ENCODE data around the gene CARMIL1. TPM values are rescaled to one million over a fixed set of nuclear protein-coding genes. Genes with fewer than 3 reads are reported as not detected.
"Not testable (repeated sequence)": the region's sequence is repeated elsewhere in the genome, so short reads cannot be mapped to it uniquely, and the experiment has no call there.

The CARMIL1 gene
- total RNA-seq, 1 experiment from 2014 or later = 20.3 TPM

GRCh38 chr6:25564943-25565342 is 285.8 kb downstream of the CARMIL1 start:
- DNase-seq (ENCODE audit: low read depth) = no peak

- DNase-seq (ENCODE audit: low read depth) = no peak
These were observed 291.4 kb downstream of the CARMIL1 start for GRCh38 chr6:25570578-25570977.

GRCh38 chr6:25576919-25577318 is 297.7 kb downstream of the CARMIL1 start:
- peak; percentile 10 for DNase-seq (ENCODE audit: low read depth)

GRCh38 chr6:25578538-25578937 is 299.4 kb downstream of the CARMIL1 start:
- DNase-seq (ENCODE audit: low read depth) = no peak

- DNase-seq (ENCODE audit: low read depth) = no peak
These were observed 300.3 kb downstream of the CARMIL1 start for GRCh38 chr6:25579391-25579883.

GRCh38 chr6:25579902-25580495 is 300.8 kb downstream of the CARMIL1 start:
- DNase-seq (ENCODE audit: low read depth) = no peak

GRCh38 chr6:25582101-25582500 is 302.9 kb downstream of the CARMIL1 start:
- peak; percentile 59 for DNase-seq (ENCODE audit: low read depth)

GRCh38 chr6:25583099-25583498 is 303.9 kb downstream of the CARMIL1 start:
- no peak for DNase-seq (ENCODE audit: low read depth)

GRCh38 chr6:25583906-25584305 is 304.7 kb downstream of the CARMIL1 start:
- DNase-seq (ENCODE audit: low read depth) = no peak

GRCh38 chr6:25585225-25585624 is 306.1 kb downstream of the CARMIL1 start:
- no peak for DNase-seq (ENCODE audit: low read depth)

GRCh38 chr6:25586119-25586518 is 306.9 kb downstream of the CARMIL1 start:
- DNase-seq (ENCODE audit: low read depth) = not testable (repeated sequence)

- DNase-seq (ENCODE audit: low read depth) = no peak
These were observed 307.8 kb downstream of the CARMIL1 start for GRCh38 chr6:25586927-25587326.

- DNase-seq (ENCODE audit: low read depth) = no peak
These were observed 311.8 kb downstream of the CARMIL1 start for GRCh38 chr6:25590986-25591385.

GRCh38 chr6:25596928-25597818 is 318.0 kb downstream of the CARMIL1 start:
- DNase-seq (ENCODE audit: low read depth) = no peak

- no peak for DNase-seq (ENCODE audit: low read depth)
These were observed 320.4 kb downstream of the CARMIL1 start for GRCh38 chr6:25599516-25600085.

GRCh38 chr6:25601800-25602673 is 322.9 kb downstream of the CARMIL1 start:
- peak; percentile 65 for DNase-seq (ENCODE audit: low read depth)

GRCh38 chr6:25602674-25602982 is 323.5 kb downstream of the CARMIL1 start:
- no peak for DNase-seq (ENCODE audit: low read depth)

GRCh38 chr6:25603251-25603650 is 324.1 kb downstream of the CARMIL1 start:
- DNase-seq (ENCODE audit: low read depth) = no peak

GRCh38 chr6:25606151-25606550 is 327.0 kb downstream of the CARMIL1 start:
- DNase-seq (ENCODE audit: low read depth) = no peak

GRCh38 chr6:25608558-25609174 is 329.5 kb downstream of the CARMIL1 start:
- DNase-seq (ENCODE audit: low read depth) = no peak

- peak; percentile 24 for DNase-seq (ENCODE audit: low read depth)
These were observed 333.5 kb downstream of the CARMIL1 start for GRCh38 chr6:25612666-25613065.

Measured in M059J (cell line).